Stimulated activated naive CD4-positive, alpha-beta T cell treated with Interleukin-2 at 50 U/mL for 16 hours (primary cell): ENCODE measurements around the gene LSM14A.
"Not testable (repeated sequence)": the region's sequence is repeated elsewhere in the genome, so short reads cannot be mapped to it uniquely, and the experiment has no call there.

ENCODE experiments used
- DNase-seq: peaks from one replicate; lab custom pipeline; 2025; lab: John Stamatoyannopoulos, UW

LSM14A gene

DNA sequence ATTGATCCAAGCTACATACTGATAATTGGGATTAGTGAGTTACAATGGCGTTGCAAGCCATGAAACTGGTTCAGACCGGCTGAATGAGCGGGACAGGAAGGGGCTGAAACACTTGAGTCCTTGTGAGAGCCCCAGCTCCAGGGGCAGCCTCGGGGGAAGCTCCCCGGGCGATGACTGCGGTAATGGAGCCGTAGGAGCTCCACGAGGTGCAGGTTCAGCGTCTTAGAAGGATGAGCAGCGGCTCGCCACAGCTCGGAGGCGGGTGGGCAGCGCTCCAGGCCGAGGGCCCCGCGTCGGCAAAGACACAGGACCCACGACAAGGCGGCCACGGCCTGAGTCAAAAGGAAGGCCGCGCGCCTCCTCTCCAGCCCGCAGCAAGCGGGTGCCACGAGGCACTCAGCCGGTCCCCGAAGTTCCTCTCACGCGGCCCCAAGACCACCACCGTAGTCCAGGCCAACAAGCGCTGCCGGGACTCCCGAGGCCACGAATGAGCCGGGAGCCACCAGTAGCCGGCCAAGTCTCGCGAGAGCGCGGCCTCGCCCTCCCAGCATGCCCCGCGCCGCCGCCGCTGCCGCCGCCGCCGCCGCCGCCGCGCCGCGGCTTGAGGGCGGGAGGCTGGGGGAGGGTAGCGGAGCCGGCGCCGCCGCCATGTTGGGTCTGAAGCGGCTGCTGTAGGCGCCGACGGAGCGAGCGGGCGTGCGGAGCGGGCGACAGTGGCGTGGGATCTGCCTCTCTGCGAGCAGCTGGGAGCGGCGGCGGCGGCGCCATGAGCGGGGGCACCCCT, at the start of gene LSM14A:
LSM14A (plus strand) TSS at position 628 of the 784 bp plus-strand sequence; CDS start at position 767, 139 bp downstream.
- DNase-seq, result peak; percentile 88

DNA sequence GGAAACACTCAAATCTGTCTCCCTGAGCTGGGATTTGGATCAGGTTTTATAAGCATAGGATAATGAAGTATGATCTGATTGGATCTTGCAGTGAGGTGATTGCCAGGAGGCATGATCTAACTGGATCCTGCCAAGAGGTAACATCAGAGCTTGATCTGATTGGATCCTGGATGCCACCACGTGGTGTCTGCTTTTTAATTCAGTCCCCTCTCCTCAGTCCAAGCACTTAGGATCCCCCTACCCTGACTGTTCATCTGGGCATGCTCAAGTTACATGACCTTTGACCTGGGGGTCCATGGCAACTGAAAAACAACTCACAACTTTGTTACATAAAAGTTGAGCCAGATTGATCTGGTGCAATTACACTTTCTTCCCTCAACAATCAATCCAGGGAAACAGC, 47.5 kb upstream of the LSM14A start:
- DNase-seq, result no peak

DNA sequence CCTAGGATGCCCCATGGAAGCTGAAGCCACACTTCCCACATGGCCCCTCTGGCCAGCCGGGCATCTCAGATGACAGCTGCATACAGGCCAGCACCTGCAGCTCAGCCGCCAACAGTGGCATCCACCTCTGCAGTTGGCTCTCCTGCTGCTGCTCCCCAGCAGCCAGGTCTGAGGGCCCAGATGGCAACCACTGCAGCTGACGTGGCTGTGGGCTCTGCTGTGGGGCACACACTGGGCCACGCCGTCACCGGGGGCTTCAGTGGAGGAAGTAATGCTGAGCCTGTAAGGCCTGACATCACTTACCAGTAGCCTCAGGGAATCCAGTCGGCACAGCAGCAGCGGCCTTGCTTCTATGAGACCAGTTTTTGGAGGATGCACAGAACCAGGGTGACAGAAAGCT, 45.3 kb upstream of the LSM14A start:
- DNase-seq, result no peak

DNA sequence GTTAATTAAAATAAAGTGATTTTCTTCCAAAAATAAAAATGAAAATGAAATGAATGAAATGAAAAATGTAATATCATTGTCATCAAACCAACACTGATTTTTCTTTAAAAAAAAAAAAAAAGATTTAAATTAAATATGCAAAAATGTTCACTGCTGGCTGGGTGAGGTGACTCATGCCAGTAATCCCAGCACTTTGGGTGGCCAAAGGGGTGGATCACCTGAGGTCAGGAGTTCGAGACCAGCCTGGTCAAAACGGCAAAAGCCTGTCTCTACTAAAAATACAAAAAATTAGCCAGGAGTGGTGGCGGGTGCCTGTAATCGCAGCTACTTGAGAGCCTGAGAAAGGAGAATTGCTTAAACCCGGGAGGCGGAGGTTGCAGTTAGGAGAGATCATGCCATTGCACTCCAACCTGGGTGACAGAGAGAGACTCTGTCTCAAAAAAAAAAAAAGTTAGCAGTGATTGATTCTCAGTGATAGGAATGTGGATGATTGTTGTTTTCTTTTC, 44.6 kb upstream of the LSM14A start:
- no peak for DNase-seq

DNA sequence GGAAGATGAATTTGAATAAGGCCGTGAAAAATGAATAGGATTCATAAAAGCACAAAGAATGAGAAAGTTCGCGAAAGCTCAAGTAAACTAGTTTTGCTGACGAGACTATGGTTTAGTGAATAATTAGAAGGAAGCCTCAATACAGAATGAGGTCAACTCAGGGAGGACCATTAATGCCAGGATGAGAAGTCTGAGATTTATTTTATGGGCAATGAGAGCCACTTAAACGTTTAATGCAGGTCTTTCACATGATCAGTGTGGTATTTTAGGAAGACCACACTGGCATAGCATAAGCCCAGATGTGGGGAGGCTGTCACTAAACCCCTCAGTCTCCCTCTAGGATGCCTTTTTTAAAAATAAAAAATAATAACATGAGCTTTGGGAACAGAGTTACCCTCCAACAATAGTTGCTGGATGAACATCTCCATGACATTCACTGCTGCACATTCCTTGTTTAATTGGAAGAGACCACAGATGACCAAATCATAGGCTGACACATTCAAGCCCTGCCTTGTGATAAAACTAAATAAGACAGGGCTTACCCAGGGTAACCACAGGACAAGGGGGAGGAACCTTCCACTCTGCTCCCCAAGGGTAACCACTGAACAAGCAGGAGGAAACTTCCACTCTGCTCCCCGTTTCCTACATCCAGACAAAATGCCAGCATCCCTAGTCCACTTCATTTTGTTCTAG, 43.6 kb upstream of the LSM14A start:
- DNase-seq, result no peak

DNA sequence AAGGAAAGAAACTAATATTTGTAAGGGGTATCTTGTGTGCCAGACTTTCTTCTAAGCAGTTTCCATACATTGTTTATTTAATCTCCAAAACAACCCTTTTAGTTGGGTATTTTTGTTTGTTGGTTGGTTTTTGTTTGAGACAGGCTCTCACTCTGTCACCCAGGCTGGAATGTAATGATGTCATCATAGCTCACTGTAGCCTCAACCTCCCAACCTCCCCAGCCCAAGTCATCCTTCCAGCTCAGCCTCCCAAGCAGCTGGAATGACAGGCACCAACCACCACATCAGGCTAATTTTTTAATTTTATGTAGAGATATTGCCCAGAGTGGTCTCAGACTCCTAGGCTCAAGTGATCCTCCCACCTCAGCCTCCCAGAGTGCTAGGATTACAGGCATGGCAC, 41.2 kb upstream of the LSM14A start:
- DNase-seq, result no peak

DNA sequence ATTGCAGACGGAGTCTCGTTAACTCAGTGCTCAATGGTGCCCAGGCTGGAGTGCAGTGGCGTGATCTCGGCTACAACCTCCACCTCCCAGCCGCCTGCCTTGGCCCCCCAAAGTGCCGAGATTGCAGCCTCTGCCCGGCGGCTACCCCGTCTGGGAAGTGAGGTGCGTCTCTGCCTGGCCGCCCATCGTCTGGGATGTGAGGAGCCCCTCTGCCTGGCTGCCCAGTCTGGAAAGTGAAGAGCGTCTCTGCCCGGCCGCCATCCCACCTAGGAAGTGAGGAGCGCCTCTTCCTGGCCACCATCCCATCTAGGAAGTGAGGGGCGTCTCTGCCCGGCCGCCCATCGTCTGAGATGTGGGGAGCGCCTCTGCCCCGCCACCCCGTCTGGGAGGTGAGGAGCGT, 40.2 kb upstream of the LSM14A start:
- not testable (repeated sequence) for DNase-seq

DNA sequence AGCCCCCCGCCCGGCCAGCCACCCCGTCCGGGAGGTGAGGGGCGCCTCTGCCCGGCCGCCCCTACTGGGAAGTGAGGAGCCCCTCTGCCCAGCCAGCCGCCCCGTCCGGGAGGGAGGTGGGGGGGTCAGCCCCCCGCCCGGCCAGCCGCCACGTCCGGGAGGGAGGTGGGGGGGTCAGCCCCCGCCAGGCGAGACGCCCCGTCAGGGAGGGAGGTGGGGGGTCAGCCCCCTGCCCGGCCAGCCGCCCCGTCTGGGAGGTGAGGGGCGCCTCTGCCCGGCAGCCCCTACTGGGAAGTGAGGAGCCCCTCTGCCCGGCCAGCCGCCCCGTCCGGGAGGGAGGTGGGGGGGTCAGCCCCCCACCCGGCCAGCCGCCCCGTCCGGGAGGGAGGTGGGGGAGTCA, 39.6 kb upstream of the LSM14A start:
- DNase-seq, result not testable (repeated sequence)

DNA sequence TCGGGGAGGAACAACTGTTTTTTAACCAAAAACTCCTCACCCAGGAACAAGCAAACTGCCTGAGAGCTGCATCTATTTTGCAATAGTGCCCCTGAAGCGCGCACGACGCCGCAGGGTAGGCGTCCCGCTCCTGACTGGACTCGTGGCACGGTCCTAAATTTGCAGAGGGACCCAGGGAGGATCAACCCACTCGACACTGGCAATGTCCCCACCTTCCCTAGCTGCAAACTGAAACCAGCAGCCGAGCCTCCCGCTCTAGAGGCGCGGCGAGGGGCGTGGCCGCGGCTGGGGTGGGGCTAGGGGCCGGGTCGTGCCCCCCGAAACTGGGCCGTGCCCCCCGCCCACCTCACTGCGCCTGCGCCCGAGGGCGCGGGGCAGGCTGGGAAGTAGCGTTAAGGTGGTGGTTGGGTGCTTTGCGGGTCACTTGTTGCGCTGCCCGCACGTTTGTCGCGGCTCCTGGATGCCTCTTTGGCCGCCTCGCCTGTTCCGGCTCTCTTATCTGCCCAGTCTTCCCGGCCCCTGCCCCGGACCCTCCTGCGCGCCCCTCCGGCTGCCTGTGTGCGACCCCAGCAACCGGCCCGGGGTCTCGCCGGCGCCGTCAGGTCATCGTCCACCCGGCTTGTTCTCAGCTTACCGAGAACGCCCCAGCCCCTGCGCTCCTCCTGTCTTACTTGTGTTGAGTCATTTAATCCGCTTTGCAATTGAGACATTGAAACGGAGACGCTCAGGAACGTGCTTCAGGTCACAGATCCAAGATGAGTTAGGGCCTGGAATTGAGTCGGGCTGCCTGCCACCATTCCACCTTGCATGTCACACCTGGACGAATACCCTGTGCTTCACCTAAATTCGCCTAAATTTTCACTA, 37.9 kb upstream of the LSM14A start:
- peak; percentile 84 for DNase-seq

DNA sequence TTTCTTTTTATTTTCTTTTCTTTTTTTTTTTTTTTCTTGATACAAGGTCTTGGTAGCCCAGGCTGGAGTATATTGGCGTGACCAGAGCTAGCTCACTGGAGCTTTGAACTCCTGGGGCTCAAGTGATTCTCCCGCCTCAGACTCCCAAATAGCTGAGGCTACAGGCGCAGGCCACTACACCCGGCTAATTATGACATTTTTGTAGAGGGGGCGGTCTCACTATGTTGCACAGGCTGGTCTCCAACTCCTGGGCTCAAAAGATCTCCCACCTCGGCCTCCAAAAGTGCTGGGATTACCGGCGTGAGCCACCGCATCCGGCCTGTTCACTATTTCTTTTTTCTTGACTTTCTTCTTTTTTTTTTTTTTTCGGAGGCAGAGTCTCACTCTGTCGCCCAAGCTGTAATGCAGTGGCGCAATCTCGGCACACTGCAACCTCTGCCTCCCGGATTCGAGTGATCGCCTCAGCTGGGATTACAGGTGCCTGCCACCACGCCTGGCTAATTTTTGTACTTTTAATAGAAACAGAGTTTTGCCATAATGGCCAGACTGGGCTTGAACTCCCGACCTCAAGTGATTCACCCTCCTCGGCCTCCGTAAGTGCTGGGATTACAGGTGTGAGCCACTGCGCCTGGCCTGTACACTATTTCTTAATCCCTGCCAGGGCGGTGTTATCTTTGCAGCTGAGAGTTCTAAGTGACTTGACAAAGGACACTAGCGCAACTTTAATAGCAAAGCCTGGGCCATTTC, 37.1 kb upstream of the LSM14A start:
- DNase-seq, result no peak

DNA sequence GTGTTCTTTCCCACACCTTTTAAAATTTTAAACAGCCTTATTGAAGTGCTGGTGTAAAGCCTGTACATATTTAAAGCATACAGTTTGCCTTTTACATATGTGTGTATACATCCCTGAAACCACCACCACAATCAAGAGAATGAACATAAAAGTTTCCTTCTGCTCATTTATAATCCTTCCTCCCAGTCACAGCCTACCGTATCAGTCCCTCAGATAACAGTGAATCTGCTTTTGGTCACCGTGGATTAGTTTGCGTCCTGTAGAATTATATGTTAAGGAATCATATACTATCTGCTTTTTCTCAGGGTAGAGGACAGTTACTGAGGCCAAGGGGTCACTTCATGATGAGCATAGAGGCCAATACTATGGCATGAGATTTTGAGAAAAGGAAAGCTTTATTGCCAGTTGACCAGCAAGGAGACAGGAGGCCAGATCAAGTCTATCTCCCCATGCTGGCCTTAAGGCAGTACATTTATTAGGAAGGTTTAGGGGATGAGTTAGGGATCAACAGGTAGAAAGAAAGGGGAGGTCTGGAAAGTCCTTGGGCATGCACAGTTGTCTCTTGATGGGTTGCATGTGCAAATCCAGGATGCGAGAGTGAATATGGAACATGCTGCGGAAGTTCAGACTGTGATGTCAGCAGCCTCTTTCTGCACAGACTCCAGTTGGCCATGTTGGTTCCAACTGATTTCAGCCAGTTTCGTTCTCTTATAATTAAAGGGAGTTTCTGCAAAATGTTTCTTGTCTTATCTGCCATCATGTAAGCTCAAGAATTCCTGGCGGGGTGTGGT, 36.3 kb upstream of the LSM14A start:
- no peak for DNase-seq

DNA sequence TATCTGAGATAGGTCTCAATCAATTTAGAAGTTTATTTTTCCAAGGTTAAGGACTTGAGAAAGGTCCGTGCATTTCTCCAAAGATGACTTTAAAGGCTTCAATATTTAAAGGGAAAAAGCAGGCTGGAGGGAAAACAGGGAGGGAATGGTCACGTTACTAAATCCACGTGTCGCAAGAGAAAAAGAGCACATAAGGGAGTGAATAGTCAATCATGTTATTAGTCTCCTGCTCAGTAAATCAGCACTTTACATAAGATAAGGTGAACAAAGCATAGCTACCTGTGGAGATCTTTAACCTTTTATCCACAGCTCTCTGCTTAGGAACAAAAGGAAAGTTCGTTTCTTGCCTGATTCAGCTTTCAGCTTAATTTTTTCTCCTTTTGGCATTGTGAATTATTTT, 31.3 kb upstream of the LSM14A start:
- DNase-seq, result no peak

DNA sequence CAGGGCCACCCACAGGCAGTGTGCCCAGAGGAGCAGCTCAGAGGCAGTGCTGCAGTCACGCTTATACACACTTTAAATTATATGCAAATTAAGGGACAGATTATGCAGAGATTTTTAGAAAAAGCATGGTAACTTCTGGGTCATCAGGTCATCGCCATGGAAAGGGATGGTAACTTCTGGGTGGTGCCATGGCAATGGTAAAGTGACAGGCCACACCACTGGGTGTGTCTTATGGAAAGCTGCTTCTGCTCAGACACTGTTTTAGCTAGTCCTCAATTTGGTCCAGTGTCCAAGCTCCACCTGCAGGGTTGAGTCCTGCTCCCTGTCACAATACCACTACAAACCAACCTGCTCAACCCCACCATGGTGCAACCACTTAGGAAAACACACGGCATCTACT, 29.9 kb upstream of the LSM14A start:
- no peak for DNase-seq

DNA sequence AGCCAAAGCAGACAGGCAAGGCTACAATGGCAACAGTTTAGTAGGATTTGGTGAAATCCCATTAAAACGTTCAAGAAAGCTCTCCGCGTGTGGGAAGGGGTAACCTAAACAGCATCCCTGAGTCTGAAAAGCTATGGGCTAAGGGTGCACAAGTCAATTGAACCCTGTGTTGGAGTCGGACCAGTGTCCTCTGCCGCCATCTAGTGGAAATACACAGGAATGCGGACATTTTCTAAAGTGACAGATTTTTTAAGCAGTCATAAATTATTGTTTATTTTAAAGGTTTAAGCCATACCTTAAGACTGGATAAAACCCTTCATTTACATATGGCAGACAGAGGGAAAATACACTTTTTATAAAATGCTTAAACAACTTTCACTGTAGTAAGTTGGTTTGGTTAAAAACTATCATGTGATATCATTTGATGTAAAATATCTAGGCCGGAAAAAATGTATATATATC, 26.5 kb upstream of the LSM14A start:
- peak; percentile 41 for DNase-seq

DNA sequence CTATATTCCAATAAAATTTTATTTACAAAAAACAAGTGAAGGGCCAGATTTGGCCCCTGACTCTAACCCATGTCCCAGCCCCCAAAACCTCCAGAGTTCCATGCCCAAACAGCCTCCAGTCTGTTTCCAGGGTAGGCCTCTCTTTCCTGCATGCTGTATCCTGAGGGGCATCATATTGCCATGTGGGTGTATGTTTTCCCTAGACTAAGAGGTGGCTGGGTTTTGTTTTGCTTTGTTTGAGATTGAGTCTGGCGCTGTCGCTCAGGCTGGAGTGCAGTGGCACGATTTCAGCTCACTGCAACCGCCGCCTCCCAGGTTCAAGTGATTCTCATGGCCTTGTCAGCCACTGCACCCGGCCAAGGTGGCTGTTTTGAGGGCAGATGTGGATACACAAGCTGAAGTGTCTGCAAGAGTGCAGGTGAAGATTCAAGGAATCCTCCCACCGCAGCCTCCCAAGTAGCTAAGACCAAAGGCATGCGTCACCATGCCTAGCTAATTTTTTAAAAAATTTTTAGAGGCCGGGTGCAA, 23.6 kb upstream of the LSM14A start:
- DNase-seq, result no peak

DNA sequence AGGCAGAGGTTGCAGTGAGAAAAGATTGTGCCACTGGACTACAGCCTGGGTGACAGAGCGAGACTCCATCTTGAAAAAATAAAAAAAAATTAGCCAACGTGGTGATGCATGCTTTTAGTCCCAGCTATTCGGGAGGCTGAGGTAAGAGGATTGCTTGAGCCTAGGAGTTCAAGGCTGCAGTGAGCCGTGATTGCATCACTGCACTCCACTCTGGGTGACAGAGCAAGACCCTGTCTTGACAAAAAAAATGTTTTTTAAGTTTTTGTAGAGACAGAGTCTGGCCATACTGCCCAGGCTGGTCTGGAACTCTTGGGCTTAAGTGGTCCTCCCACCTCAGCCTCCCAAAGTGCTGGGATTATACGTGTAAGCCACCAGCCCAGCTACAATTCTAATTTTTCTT, 22.4 kb upstream of the LSM14A start:
- DNase-seq, result no peak

DNA sequence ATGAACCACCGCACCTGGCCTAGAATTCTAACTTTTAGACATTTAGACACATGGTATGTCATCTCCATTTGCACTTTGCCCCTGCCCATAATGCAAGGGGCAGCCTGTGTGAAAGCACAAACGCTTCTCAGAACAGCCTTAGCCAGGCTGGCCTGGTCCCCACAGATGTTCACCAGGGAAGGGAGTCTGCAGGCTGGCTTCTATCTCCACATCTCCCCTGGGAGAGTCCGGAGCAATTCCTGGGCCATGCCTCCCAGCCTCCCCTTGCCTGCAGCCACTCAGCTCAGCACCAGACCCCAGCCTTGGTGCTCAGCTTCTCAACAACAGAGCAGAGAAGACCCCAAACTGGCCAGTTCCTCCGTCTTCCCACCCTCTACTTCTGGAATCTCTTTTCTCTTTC, 21.7 kb upstream of the LSM14A start:
- no peak for DNase-seq

DNA sequence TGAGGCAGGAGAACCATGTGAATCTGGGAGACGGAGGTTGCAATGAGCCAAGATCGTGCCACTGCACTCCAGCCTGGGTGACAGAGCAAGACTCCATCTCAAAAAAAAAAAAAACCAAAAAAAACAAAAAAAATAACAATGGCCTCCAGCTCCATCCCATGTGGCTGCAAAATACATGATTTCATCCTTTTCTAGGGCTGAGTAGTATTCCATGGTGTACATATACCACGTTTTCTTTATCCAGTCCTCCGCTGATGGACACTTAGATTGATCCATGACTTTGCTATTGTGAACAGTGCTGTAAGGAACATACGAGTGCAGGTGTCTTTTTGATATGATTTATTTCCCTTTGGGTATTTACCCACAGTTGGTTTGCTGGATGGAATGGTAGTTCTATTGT, 20.9 kb upstream of the LSM14A start:
- no peak for DNase-seq

DNA sequence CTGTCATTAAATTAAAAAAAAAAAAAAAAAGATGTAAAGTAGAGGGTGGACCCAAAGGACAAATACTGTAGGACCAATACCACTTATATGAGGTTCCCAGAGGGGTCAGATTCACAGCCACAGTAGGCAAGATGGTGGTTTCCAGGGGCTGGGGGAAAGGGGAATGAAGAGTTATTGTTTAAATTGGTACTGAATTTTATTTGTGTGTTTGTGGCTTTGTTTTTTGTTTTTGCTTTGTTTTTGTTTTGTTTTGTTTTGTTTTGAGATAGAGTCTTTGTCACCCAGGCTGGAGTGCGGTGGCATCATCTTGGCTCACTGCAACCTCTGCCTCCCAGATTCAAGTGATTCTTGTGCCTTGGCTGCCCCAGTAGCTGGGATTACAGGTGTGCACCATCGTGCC, 17.9 kb upstream of the LSM14A start:
- DNase-seq, result no peak

DNA sequence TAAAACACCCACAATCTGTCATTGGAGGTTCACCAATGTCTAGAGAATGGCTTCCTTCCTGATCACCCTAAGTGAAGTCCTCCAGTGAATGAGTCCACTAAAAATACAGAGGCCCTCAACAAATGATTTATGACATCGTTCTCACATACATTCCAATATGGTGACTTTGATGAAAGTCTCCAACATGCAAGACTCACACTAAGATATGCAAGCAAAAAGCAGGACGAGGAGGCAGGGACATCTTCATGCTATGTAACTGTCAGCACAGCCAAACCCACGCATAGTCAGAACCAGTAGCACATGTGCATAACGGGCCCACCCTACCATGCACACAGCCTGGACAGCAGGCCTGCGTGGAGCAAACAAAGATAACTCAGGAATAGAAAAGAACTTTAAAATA, 16.6 kb upstream of the LSM14A start:
- no peak for DNase-seq

DNA sequence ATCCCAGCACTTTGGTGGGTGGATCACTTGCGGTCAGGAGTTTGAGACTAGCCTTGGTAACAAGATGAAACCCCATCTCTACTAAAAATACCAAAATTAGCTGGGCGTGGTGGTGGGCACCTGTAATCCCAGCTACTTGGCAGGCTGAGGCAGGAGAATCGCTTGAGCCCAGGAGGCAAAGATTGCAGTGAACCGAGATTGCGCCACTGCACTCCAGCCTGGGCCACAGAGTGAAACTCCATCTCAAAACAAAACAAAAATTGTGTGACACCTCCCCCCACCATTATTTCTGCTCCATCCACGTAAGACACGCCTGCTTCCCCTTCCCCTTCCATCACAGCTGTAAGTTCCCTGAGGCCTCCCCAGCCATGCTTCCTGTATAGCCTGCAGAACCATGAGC, 13.3 kb upstream of the LSM14A start:
- not testable (repeated sequence) for DNase-seq
